Stomach (tissue), 4 donors: ENCODE measurements around the gene PNPLA5.

Experiments
- EP300 ChIP-seq: sonication (generic); formaldehyde crosslinking; IDR thresholded peaks from one replicate; pipeline ENCODE4 v1.6.1; 2017; ENCODE audit warnings: antibody characterized with exemption
- TF ChIP-seq, protein P1 (sequence below), 7 experiments: fragments of 450-650 bp in 4 of 7; fragments of 200-600 bp in 3 of 7; sonication (generic) in 3 of 7; IDR thresholded peaks; one replicate each; pipeline ENCODE4 v1.5.1; 2016 to 2019; ENCODE audit warnings: antibody characterized with exemption in 7 of 7, control low read depth in 2 of 7, mild to moderate bottlenecking in 1 of 7

DNA sequence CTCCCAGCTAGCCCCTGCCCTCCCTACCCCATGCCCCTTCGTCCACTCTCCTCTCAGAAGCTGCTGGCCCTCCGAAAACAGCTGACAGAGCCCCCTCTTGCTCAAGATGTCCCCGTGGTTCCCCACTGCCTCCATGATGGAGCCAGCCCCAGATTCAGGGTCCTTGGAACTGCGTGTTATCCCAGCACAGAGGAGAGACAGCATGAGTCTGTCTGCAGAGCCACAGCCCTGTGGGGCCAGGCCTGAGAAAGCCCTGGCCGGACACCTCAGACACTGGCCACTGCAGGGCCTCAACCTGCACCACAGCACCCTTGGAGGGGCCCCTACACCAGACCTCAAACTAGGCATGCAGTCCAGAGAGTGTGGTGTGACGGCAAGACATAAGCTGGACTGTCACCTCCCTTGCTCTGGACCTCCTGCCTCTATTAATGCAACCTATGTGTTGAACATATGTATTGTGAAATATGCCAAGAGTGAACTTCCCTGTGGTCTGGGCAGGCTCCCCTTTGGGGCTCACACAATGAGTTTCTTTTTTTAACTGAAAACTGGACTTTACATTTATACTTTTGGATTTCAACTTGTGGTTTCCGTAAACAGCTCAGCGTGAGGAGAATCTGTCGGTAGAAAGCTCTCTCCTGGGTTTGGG, 9.6 kb downstream of the PNPLA5 start:
- TF ChIP-seq, protein P1, sequence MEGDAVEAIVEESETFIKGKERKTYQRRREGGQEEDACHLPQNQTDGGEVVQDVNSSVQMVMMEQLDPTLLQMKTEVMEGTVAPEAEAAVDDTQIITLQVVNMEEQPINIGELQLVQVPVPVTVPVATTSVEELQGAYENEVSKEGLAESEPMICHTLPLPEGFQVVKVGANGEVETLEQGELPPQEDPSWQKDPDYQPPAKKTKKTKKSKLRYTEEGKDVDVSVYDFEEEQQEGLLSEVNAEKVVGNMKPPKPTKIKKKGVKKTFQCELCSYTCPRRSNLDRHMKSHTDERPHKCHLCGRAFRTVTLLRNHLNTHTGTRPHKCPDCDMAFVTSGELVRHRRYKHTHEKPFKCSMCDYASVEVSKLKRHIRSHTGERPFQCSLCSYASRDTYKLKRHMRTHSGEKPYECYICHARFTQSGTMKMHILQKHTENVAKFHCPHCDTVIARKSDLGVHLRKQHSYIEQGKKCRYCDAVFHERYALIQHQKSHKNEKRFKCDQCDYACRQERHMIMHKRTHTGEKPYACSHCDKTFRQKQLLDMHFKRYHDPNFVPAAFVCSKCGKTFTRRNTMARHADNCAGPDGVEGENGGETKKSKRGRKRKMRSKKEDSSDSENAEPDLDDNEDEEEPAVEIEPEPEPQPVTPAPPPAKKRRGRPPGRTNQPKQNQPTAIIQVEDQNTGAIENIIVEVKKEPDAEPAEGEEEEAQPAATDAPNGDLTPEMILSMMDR (IDR thresholded peaks at IDR 0.05), result no peak
- no peak for TF ChIP-seq EP300
